Gastroesophageal sphincter (tissue), 3 donors: ENCODE results near the gene RFTN1.

Source experiments
- POLR2A ChIP-seq, 2 donors: fragments of 450-650 bp; IDR thresholded peaks; one replicate each; pipeline ENCODE4 v1.6.1; 2017; ENCODE audit warnings: antibody characterized with exemption in 2 of 2, mild to moderate bottlenecking in 2 of 2, moderate library complexity in 1 of 2
- POLR2AphosphoS5 ChIP-seq: sonication (generic); formaldehyde crosslinking; IDR thresholded peaks from one replicate; pipeline ENCODE4 v1.6.1; 2017; ENCODE audit warnings: antibody characterized with exemption
- TF ChIP-seq, protein P1 (sequence below), 4 experiments: fragments of 200-600 bp in 2 of 4; fragments of 450-650 bp in 2 of 4; sonication (generic) in 1 of 4; IDR thresholded peaks; one replicate each; pipeline ENCODE4 v1.5.1; 2017 to 2019; ENCODE audit warnings: antibody characterized with exemption in 4 of 4, mild to moderate bottlenecking in 2 of 4, moderate library complexity in 2 of 4

DNA sequence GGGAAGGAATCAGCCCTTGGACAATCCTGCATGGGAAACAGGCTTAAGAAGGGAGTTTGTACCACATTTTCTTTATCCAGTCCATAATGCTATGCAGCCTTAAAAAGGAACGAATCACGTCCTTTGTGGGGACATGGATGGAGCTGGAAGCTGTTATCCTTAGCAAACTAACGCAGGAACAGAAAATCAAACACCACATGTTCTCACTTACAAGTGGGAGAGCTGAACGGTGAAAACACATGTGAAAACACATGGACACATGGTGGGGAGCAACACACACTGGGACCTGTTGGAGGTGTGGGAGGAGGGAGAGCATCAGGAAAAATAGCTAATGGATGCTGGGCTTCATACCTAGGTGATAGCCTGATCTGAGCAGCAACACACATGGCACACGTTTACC is 178.2 kb downstream of the RFTN1 start:
- TF ChIP-seq, protein P1, sequence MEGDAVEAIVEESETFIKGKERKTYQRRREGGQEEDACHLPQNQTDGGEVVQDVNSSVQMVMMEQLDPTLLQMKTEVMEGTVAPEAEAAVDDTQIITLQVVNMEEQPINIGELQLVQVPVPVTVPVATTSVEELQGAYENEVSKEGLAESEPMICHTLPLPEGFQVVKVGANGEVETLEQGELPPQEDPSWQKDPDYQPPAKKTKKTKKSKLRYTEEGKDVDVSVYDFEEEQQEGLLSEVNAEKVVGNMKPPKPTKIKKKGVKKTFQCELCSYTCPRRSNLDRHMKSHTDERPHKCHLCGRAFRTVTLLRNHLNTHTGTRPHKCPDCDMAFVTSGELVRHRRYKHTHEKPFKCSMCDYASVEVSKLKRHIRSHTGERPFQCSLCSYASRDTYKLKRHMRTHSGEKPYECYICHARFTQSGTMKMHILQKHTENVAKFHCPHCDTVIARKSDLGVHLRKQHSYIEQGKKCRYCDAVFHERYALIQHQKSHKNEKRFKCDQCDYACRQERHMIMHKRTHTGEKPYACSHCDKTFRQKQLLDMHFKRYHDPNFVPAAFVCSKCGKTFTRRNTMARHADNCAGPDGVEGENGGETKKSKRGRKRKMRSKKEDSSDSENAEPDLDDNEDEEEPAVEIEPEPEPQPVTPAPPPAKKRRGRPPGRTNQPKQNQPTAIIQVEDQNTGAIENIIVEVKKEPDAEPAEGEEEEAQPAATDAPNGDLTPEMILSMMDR (IDR thresholded peaks at IDR 0.05): no peak
- TF ChIP-seq POLR2A (IDR thresholded peaks at IDR 0.05) (no peak), POLR2AphosphoS5 (no peak)
